GM21381 (cell line): ENCODE results near the gene HDAC8.
"Not testable (repeated sequence)": the region's sequence is repeated elsewhere in the genome, so short reads cannot be mapped to it uniquely, and the experiment has no call there.

Experiments
- ATAC-seq: cut with Tn5 transposase; IDR thresholded peaks from one replicate; pipeline ENCODE4 v1.9.1; 2021; ENCODE audit warnings: mild to moderate bottlenecking, moderate library complexity; ENCODE audit not compliant: unreplicated experiment

The HDAC8 gene

GRCh38 chrX:72466493-72466892, 106.2 kb downstream of the HDAC8 start:
- ATAC-seq = no peak

- no peak for ATAC-seq
Measured at GRCh38 chrX:72465889-72466288, 106.8 kb downstream of the HDAC8 start.

GRCh38 chrX:72461766-72462165, 110.9 kb downstream of the HDAC8 start:
- no peak for ATAC-seq

GRCh38 chrX:72461288-72461687, 111.4 kb downstream of the HDAC8 start:
- no peak for ATAC-seq

GRCh38 chrX:72460715-72461114, 111.9 kb downstream of the HDAC8 start:
- ATAC-seq = no peak

- not testable (repeated sequence) for ATAC-seq
Measured at GRCh38 chrX:72449034-72449433, 123.6 kb downstream of the HDAC8 start.

- ATAC-seq = not testable (repeated sequence)
Measured at GRCh38 chrX:72440764-72441163, 131.9 kb downstream of the HDAC8 start.

GRCh38 chrX:72436010-72436409, 136.6 kb downstream of the HDAC8 start:
- ATAC-seq = no peak

GRCh38 chrX:72430405-72430968, 142.2 kb downstream of the HDAC8 start:
- ATAC-seq = no peak

- no peak for ATAC-seq
Measured at GRCh38 chrX:72421797-72422196, 150.8 kb downstream of the HDAC8 start.

- ATAC-seq = no peak
Measured at GRCh38 chrX:72409993-72410392, 162.7 kb downstream of the HDAC8 start.

GRCh38 chrX:72408885-72409284, 163.8 kb downstream of the HDAC8 start:
- ATAC-seq = no peak

- ATAC-seq = not testable (repeated sequence)
Measured at GRCh38 chrX:72405136-72405535, 167.5 kb downstream of the HDAC8 start.

- ATAC-seq = no peak
Measured at GRCh38 chrX:72402614-72403013, 170.0 kb downstream of the HDAC8 start.

GRCh38 chrX:72399816-72400215, 172.8 kb downstream of the HDAC8 start:
- ATAC-seq = no peak

GRCh38 chrX:72396117-72396516, 176.5 kb downstream of the HDAC8 start:
- no peak for ATAC-seq

GRCh38 chrX:72395237-72395636, 177.4 kb downstream of the HDAC8 start:
- ATAC-seq = no peak

GRCh38 chrX:72394518-72395170, 178.0 kb downstream of the HDAC8 start:
- no peak for ATAC-seq

GRCh38 chrX:72393836-72394517, 178.7 kb downstream of the HDAC8 start:
- ATAC-seq = no peak

GRCh38 chrX:72392816-72393800, 179.5 kb downstream of the HDAC8 start:
- ATAC-seq = no peak

- no peak for ATAC-seq
Measured at GRCh38 chrX:72392042-72392441, 180.6 kb downstream of the HDAC8 start.
